HG03575 (cell line): ENCODE results near the gene SNTA1.
"Not testable (repeated sequence)": the region's sequence is repeated elsewhere in the genome, so short reads cannot be mapped to it uniquely, and the experiment has no call there.

Experiments
- ATAC-seq: cut with Tn5 transposase; IDR thresholded peaks from one replicate; pipeline ENCODE4 v1.9.1; 2021; ENCODE audit not compliant: unreplicated experiment, insufficient number of reproducible peaks, low FRiP score; ENCODE audit errors: extremely low read depth

Gene SNTA1

GRCh38 chr20:33404281-33404680, 39.3 kb downstream of the SNTA1 start:
- no peak for ATAC-seq

- no peak for ATAC-seq
These were observed 41.6 kb downstream of the SNTA1 start for GRCh38 chr20:33401921-33402369.

- no peak for ATAC-seq
These were observed 42.2 kb downstream of the SNTA1 start, which contains the start of gene CDK5RAP1 for GRCh38 chr20:33401184-33401920. Gene CDK5RAP1, minus strand, starts transcription at chr20:33401519. Its CDS starts 4,455 bp downstream, at chr20:33397064.

- no peak for ATAC-seq
These were observed 42.8 kb downstream of the SNTA1 start for GRCh38 chr20:33400812-33401183.

- ATAC-seq: no peak
These were observed 43.6 kb downstream of the SNTA1 start for GRCh38 chr20:33399924-33400323.

- ATAC-seq: no peak
These were observed 48.8 kb downstream of the SNTA1 start for GRCh38 chr20:33394718-33395117.

GRCh38 chr20:33393609-33394008, 50.0 kb downstream of the SNTA1 start:
- no peak for ATAC-seq

- no peak for ATAC-seq
These were observed 51.7 kb downstream of the SNTA1 start for GRCh38 chr20:33391722-33392415.

GRCh38 chr20:33389326-33389725, 54.2 kb downstream of the SNTA1 start:
- ATAC-seq: not testable (repeated sequence)

- no peak for ATAC-seq
These were observed 55.3 kb downstream of the SNTA1 start for GRCh38 chr20:33388268-33388667.

GRCh38 chr20:33387177-33387576, 56.4 kb downstream of the SNTA1 start:
- no peak for ATAC-seq

GRCh38 chr20:33386673-33387072, 56.9 kb downstream of the SNTA1 start:
- no peak for ATAC-seq

- no peak for ATAC-seq
These were observed 66.2 kb downstream of the SNTA1 start for GRCh38 chr20:33377366-33377765.

- ATAC-seq: no peak
These were observed 69.6 kb downstream of the SNTA1 start for GRCh38 chr20:33373735-33374605.

GRCh38 chr20:33372993-33373441, 70.5 kb downstream of the SNTA1 start:
- ATAC-seq: no peak

GRCh38 chr20:33370291-33370690, 73.3 kb downstream of the SNTA1 start:
- no peak for ATAC-seq

- ATAC-seq: no peak
These were observed 80.7 kb downstream of the SNTA1 start for GRCh38 chr20:33362898-33363297.

GRCh38 chr20:33359399-33360261, 83.9 kb downstream of the SNTA1 start:
- no peak for ATAC-seq
